SK-N-MC (cell line): ENCODE data around the gene SLC4A5.

Source experiments
- EZH2 ChIP-seq: fragments of 200-600 bp; sonication (generic); IDR thresholded peaks from one replicate; pipeline ENCODE4 v1.6.1; 2017; ENCODE audit warnings: antibody characterized with exemption
- FOXP2 ChIP-seq: optimal IDR thresholded peaks from 2 replicates; pipeline ENCODE3; 2011; ENCODE audit warnings: mild to moderate bottlenecking, moderate library complexity; ENCODE audit not compliant: insufficient read depth; ENCODE audit errors: extremely low read length, control extremely low read depth
- POLR2AphosphoS5 ChIP-seq: IDR thresholded peaks from 2 replicates; pipeline ENCODE4 v1.6.1; 2012; ENCODE audit warnings: mild to moderate bottlenecking, low read depth, low read length, borderline replicate concordance

- TF ChIP-seq EZH2 (no peak), POLR2AphosphoS5 (no peak), FOXP2 (no peak)
Measured at GRCh38 chr2:74183878-74184277, 159.3 kb downstream of the SLC4A5 start.
